Measurements from ENCODE around the gene EIF3B.

Gene EIF3B

DNA sequence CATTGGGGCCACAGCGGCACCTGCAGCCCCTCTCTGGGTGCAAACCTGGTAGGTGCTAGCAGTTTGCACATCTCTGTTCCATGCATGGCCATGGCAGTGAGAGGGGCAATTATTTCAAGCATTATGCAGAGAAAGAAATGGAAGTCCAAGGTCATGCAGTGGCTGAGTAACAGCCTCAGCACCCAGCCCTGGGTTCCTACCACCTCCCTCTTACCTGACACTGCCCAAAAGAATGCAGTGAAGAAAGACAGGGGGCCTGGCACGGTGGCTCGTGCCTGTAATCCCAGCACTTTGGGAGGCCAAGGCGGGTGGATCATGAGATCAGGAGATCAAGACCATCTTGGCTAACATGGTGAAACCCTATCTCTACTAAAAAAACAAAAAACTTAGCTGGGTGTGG is 43.9 kb downstream of the EIF3B start:
- Mint-ChIP-seq H3K27me3 (no peaks in the 10 kb centered on the region), H3K36me3 (no peaks in the 10 kb centered on the region), H3K4me3 (no peak overlapping the region), H3K4me1 (ENCODE audit: low read depth) (peaks cover 17% of the 10 kb centered on the region), H3K27ac (no peak overlapping the region), H3K9me3 (ENCODE audit: low read depth) (no peaks in the 10 kb centered on the region)

DNA sequence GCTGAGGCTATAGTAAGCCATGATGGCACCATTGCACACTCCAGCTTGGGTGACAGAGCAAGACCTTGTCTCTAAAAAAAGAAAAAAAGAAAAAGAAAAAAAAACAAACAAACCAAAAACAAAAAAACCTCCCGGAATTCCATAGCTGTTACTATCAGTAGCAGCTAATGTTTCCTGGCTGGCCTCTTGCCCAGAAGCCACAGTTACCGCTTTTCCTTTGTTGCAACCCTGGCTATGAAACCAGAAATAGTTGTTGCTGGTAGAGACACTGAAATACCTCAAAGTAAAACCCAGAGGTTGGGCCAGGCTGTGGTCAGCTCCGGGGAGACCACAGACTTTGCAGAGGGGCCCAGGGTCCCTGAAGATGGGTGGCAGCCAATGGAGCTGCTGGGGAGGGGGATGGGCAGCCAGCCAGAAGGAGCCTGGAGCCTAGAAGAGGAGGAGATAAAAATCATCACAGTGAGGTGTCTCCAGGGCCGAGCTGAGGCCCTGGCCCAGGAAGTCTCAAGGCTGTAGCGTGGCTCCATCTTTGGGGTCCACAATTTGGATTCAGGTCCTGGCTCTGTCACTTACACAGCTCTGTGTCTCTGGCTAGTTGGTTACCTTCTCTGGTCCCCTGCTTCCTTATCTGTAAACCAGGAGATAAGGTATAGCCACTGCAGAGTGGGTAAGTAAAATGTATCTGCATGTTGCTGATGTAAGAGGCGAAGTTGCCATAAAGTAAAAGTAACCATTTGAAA is 45.4 kb downstream of the EIF3B start:
- no peak overlapping the region for H3K4me3 Mint-ChIP-seq
- H3K27me3 Mint-ChIP-seq, result no peaks in the 10 kb centered on the region
- no peaks in the 10 kb centered on the region for H3K9me3 Mint-ChIP-seq (ENCODE audit: low read depth)
- peaks cover 26% of the 10 kb centered on the region for H3K4me1 Mint-ChIP-seq (ENCODE audit: low read depth)
- H3K36me3 Mint-ChIP-seq, result no peaks in the 10 kb centered on the region
- peak overlapping the region; percentile 61 for H3K27ac Mint-ChIP-seq

GRCh38 chr7:2402687-2403013 is 48.0 kb downstream of the EIF3B start:
- no peaks in the 10 kb centered on the region for H3K36me3 Mint-ChIP-seq
- H3K27me3 Mint-ChIP-seq, result no peaks in the 10 kb centered on the region
- peak overlapping the region; percentile 88 for H3K4me3 Mint-ChIP-seq
- peaks cover 45% of the 10 kb centered on the region for H3K4me1 Mint-ChIP-seq (ENCODE audit: low read depth)
- peak overlapping the region; percentile 75 for H3K27ac Mint-ChIP-seq
- no peaks in the 10 kb centered on the region for H3K9me3 Mint-ChIP-seq (ENCODE audit: low read depth)

DNA sequence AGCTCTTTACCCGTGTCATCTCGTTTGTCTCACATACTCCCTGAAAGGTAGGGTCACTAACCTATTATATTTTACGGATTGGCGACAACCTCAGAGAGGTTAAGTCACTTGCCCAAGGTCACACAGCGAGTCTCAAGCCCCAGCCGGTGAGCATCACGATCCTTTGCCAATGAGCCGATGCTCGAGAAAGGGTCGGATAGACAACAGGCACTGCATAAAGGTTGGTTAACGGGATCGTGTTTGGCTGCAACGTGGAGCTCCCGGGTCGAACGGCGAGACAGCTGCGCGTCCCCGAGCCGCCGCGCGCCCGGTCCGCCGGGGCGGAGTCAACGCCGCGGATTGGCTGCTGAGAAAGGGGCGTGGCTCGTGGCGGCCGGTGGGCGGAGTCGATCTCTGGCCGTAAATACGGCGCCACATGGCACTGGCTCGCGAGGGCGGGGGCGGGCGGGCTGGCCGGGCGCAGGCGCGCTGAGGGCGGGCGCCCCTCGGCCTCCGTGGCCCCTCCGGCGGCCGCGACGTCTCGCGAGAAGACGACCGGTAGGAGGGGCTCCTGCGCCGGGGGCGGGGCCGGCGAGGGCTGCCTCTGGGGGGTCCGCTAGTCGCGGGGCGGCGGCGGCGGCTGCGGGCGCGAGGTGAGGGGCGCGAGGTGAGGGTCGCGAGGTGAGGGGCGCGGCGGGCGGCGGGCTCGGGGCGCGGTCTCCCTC is 48.5 kb downstream of the EIF3B start, which contains the start of gene CHST12:
CHST12 (plus strand) TSS at position 598 of the 704 bp plus-strand sequence. CDS start 29,029 bp downstream, outside the sequence.
- H3K4me1 Mint-ChIP-seq (ENCODE audit: low read depth), result peaks cover 47% of the 10 kb centered on the region
- H3K27ac Mint-ChIP-seq, result peak within 1 kb of the TSS; percentile 90
- peak within 1 kb of the TSS; percentile 90 for H3K4me3 Mint-ChIP-seq
- no peaks in the 10 kb centered on the region for H3K36me3 Mint-ChIP-seq
- H3K9me3 Mint-ChIP-seq (ENCODE audit: low read depth), result no peaks in the 10 kb centered on the region
- H3K27me3 Mint-ChIP-seq, result no peaks in the 10 kb centered on the region

DNA sequence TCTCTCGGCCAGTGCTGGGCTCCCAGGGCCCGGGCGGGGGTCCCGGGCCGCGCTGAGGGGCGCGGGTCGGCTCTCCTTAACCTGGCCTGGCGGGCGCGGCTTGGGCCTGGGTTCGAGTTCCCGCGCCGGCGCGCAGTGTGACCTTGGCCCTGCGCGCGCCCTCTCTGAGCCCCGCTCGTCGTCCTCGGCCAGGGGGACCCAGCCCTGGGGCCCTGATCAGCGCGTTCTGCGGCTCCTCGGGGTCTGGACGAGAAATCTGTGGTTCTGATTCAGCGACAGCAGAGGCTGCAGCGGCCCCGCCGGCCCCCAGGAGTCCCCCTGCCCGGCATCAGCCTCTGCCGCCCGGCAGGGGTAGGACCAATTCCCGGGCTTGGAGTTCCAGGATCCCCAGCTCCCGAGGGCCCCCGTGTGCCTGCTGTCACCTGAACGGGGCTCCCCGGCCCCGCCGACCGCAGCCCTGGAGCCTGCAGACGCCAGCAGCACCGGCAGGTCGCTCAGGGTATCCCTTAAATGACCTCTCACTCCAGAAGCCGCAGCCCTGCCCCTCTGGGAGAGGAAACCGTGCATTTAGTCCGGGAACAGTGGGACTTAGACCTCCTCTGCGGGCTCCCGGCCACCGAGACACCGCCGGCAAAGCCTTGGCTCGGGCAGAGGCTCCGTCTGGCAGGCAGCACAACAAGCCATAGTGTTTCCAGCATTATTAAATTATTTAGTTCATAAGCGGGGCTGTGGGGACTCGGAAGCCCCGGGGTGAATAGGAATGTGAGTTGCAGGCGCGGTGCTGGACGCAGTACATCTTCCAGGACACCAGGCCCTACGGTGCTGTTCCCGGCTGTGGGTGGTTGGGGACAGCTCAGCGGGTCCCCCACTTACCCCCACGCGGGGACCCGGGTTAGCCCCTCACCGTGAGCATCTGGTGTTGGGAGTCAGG is 49.4 kb downstream of the EIF3B start:
- Mint-ChIP-seq H3K9me3 (ENCODE audit: low read depth) (no peaks in the 10 kb centered on the region), H3K4me3 (peak overlapping the region; percentile 90), H3K36me3 (no peaks in the 10 kb centered on the region), H3K4me1 (ENCODE audit: low read depth) (peaks cover 55% of the 10 kb centered on the region), H3K27me3 (no peaks in the 10 kb centered on the region), H3K27ac (peak overlapping the region; percentile 90)

DNA sequence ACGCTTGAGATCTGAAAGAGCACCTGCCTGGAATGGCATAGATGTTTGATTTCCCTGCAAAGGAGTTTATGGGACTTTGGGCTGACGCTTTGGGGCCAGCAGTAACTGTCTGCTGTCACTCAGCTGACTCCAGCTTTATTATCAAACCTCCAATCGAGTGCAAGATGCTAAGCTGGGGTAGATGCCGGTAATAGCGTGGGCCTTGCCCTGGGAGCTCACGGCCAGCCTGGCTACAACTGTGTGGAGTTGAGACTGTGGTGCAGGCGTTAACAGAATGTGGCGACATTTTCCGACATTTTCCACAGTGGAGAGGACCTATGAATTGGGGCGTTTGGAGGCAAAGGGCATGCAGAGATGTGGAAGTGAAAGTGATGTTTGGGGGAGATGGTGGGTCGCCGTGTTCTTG is 50.1 kb downstream of the EIF3B start:
- Mint-ChIP-seq H3K27me3 (no peaks in the 10 kb centered on the region), H3K36me3 (no peaks in the 10 kb centered on the region), H3K9me3 (ENCODE audit: low read depth) (no peaks in the 10 kb centered on the region), H3K27ac (peak overlapping the region; percentile 90), H3K4me3 (peak overlapping the region; percentile 90), H3K4me1 (ENCODE audit: low read depth) (peaks cover 59% of the 10 kb centered on the region)

- Mint-ChIP-seq H3K4me3 (peak overlapping the region; percentile 90), H3K27me3 (no peaks in the 10 kb centered on the region), H3K27ac (peak overlapping the region; percentile 90), H3K36me3 (no peaks in the 10 kb centered on the region), H3K4me1 (ENCODE audit: low read depth) (peaks cover 59% of the 10 kb centered on the region), H3K9me3 (ENCODE audit: low read depth) (no peaks in the 10 kb centered on the region)
These were observed 50.6 kb downstream of the EIF3B start for GRCh38 chr7:2405201-2405600.

DNA sequence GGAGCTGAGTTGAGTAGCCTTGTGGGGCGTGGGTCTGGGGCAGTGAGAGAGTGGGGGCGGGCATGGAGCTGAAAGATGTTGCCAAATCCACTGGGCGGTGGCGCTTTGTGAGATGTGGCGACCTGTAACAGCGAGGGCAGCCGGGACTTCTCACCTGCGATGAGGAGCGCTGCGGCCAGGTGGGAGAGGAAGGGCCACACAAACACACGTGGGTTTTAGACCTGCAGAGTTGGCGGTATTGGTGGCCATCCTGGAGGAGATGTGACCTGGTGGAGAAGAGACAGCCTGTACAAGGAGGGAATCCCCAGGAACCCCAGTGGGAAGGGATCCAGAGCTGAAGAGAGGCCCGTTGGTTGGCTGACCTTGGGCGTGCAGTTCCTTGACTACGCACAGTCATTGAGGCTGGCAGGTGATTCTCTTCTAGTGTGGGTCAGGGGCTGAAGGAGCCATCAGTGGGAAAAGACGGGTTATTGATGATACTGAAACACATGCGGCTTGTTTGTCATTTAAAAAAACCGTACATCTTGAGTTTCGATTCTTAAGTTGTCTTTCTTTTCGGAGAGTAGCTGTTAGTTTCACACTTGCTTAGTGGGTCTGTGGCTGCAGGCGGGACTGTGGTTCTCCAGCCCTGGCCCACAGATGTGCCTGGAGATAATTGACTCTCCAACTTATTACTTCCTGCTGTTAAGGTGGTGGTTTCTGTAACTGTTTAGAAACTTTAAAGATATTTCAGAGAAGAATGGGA is 51.1 kb downstream of the EIF3B start:
- H3K36me3 Mint-ChIP-seq, result no peaks in the 10 kb centered on the region
- no peaks in the 10 kb centered on the region for H3K27me3 Mint-ChIP-seq
- peaks cover 62% of the 10 kb centered on the region for H3K4me1 Mint-ChIP-seq (ENCODE audit: low read depth)
- peak overlapping the region; percentile 90 for H3K4me3 Mint-ChIP-seq
- no peaks in the 10 kb centered on the region for H3K9me3 Mint-ChIP-seq (ENCODE audit: low read depth)
- H3K27ac Mint-ChIP-seq, result peak overlapping the region; percentile 90

DNA sequence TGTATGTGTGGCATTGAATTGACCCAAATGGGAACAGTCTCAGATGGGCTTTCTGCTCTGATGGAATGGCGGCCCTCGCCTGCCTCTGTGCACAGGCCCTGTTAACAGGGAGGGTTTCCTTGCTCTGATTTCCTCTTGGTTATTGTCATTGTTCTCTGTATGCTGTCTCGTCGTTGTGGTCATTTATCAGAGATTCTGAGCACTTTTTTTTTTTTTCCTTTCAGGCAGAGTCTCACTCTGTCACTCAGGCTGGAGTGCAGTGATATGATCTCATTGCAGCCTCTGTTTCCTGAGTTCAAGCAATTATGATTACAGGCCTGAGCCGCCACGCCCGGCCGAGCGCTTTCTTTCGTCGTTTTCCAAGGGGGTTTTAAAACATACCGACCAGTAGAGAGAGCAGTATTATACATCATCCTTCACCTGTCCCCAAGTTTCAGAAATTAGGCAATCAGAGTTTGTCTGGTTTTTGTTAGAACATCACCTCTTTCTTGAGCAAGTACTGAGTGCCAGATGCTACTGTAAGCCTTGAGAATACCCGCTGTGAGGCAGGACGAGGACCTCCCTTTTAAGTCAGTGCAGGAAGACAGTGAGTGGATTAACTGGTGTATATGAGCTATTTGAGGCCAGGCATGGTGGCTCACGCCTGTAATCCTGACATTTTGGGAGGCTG is 55.3 kb downstream of the EIF3B start:
- Mint-ChIP-seq H3K4me3 (peak overlapping the region; percentile 70), H3K27me3 (no peaks in the 10 kb centered on the region), H3K4me1 (ENCODE audit: low read depth) (peaks cover 75% of the 10 kb centered on the region), H3K9me3 (ENCODE audit: low read depth) (no peaks in the 10 kb centered on the region), H3K36me3 (peaks cover 3% of the 10 kb centered on the region), H3K27ac (peak overlapping the region; percentile 82)

DNA sequence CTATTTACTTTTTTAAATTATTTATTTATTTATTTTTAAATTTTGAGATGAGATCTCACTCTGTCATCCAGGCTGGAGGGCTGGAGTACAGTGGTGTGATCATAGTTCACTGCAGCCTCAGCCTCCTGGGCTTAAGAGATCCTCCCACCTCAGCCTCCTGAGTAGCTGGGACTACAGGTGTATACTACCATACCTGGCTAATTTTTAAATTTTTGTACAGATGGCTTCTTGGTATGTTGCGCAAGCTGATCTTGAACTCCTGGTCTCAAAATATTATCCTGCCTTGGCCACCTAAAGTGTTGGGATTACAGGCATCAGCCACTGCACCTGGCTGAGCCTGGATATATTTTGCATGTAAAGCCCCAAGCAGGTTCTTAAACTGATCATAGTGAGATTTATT is 56.4 kb downstream of the EIF3B start:
- Mint-ChIP-seq H3K27me3 (no peaks in the 10 kb centered on the region), H3K36me3 (peaks cover 5% of the 10 kb centered on the region), H3K4me3 (no peak overlapping the region), H3K27ac (no peak overlapping the region), H3K9me3 (ENCODE audit: low read depth) (no peaks in the 10 kb centered on the region), H3K4me1 (ENCODE audit: low read depth) (peaks cover 66% of the 10 kb centered on the region)

DNA sequence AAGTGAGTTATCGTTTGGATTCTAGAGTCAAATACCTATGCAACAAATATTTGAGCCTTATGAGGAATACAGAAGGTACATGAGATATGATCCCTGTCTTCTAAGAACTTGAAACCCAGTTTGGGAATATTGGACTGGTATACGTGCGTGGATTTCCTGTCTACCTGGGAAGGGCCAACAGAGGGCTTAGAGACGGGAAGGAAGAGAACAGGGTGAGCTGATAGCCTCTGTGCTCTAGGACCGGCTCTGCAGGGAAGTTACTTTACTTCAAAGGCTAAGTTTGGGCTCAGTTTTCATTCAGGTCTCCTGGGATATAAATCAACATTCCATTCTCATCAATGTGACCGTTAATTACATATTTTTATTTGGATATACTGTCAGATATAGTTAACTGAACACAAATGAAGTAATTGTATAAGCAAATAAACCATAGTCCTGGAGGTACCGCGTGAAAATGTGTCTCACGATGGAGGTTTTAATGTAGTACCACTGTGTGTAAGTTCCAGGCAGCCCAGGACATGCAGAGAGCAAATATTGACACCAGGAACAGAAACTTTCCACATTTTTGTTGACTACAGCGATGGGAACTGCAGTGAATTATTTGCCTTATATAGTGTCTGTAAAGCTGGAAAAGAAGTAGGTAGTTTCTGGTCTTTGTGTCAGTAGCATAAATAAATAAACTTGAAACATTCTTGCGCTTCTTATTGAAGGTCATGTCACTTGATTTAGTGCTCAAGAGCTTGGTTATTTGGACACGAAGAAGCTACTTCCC is 57.4 kb downstream of the EIF3B start:
- no peaks in the 10 kb centered on the region for H3K9me3 Mint-ChIP-seq (ENCODE audit: low read depth)
- H3K4me3 Mint-ChIP-seq, result no peak overlapping the region
- no peak overlapping the region for H3K27ac Mint-ChIP-seq
- H3K27me3 Mint-ChIP-seq, result no peaks in the 10 kb centered on the region
- peaks cover 67% of the 10 kb centered on the region for H3K4me1 Mint-ChIP-seq (ENCODE audit: low read depth)
- H3K36me3 Mint-ChIP-seq, result peaks cover 9% of the 10 kb centered on the region

DNA sequence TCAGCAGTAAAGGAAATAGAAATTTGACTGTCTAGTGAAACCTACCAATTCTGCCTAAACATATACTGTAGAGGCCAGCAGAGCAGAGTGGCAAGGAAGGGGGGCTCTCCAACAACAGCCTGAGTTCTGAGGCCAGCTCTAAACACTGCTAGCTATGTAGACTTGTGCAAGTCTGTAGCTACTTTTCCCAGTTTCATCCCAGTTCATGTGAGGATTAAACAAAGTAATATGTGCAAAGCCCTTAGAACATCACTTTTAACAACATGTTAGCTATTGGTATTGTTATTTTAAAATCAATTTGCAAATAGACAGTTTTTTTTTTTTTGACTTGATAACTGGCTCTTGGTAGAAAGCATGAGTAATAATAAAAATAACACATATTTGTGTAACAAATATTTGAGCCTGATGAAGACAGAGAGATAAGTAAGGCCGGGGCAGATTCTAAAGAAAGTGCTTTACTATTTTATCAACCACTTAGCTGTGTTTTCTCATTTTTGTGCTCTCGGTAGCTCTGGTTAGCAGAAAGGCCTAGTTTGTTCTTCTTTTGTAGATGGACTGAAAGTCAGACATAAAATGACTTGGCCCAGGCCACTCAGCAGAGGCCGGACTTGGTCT is 58.1 kb downstream of the EIF3B start:
- Mint-ChIP-seq H3K9me3 (ENCODE audit: low read depth) (no peaks in the 10 kb centered on the region), H3K27me3 (no peaks in the 10 kb centered on the region), H3K36me3 (peaks cover 9% of the 10 kb centered on the region), H3K4me3 (peak overlapping the region; percentile 18), H3K27ac (no peak overlapping the region), H3K4me1 (ENCODE audit: low read depth) (peaks cover 68% of the 10 kb centered on the region)

DNA sequence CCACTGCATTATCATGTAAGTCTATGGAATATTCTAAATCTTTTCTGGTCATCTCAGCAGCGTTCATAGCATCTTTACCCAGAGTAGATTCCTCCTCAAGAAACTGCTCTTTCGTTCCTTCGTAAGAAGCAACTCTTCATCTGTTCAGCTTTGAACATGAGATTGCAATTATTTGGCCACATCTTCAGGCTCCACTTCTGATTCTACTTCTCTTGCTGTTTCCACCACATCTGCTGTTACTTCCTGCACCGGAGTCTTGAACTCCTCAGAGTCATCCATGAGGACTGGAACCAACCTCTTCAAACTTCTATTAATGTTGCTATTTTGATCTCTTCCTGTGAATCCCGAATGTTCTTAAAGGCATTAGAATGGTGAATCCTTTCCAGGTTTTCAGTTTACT is 61.4 kb downstream of the EIF3B start:
- Mint-ChIP-seq H3K27me3 (no peaks in the 10 kb centered on the region), H3K27ac (no peak overlapping the region), H3K4me3 (no peak overlapping the region), H3K4me1 (ENCODE audit: low read depth) (peaks cover 56% of the 10 kb centered on the region), H3K9me3 (ENCODE audit: low read depth) (no peaks in the 10 kb centered on the region), H3K36me3 (peaks cover 12% of the 10 kb centered on the region)
